Measurements from ENCODE around the gene AKNAD1. TPM values are rescaled to one million over a fixed set of nuclear protein-coding genes. Genes with fewer than 3 reads are reported as not detected.

The AKNAD1 gene
- total and polyA plus RNA-seq, 2 of the 13 experiments (the other 11 are each of a cell fraction or from before 2014, with no cell fraction given), result not detected

DNA sequence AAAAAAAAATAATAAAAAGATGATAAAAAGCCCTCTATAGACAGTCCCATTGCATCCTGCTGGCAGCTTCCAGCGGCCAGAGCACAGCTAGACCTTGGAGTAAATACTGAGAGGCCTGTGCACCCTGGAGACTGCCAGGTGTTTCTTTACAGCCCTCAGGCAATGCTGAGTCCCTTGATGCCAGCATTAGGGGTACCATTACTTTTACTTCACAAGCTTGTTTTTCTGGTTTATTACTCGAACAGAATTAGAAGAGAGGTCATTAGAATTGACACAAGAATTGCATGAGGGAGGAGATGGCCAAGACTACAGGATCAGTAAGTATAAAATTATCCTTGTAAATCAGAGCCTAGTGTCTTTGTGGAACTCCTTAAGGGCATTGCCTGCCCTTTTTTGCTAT is 43.6 kb downstream of the AKNAD1 start (continued):
- TF ChIP-seq GTF3A (CRISPR knock-in tag; conservative IDR thresholded peaks at IDR 0.05) (no peak), ZBTB42 (CRISPR knock-in tag; IDR thresholded peaks at IDR 0.05) (no peak), XBP1 (CRISPR knock-in tag; IDR thresholded peaks at IDR 0.05) (no peak), ZNF12 (CRISPR knock-in tag; IDR thresholded peaks at IDR 0.05) (no peak), ZNF720 (CRISPR knock-in tag; IDR thresholded peaks at IDR 0.05) (no peak), IRF2 (CRISPR knock-in tag; IDR thresholded peaks at IDR 0.05) (no peak), ZFYVE20 (CRISPR knock-in tag; IDR thresholded peaks at IDR 0.05; ENCODE audit: borderline replicate concordance, low read depth) (no peak)
- TF ChIP-seq, protein P1, sequence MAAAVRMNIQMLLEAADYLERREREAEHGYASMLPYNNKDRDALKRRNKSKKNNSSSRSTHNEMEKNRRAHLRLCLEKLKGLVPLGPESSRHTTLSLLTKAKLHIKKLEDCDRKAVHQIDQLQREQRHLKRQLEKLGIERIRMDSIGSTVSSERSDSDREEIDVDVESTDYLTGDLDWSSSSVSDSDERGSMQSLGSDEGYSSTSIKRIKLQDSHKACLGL (CRISPR knock-in tag; IDR thresholded peaks at IDR 0.05), result no peak
- TF ChIP-seq, protein P2, sequence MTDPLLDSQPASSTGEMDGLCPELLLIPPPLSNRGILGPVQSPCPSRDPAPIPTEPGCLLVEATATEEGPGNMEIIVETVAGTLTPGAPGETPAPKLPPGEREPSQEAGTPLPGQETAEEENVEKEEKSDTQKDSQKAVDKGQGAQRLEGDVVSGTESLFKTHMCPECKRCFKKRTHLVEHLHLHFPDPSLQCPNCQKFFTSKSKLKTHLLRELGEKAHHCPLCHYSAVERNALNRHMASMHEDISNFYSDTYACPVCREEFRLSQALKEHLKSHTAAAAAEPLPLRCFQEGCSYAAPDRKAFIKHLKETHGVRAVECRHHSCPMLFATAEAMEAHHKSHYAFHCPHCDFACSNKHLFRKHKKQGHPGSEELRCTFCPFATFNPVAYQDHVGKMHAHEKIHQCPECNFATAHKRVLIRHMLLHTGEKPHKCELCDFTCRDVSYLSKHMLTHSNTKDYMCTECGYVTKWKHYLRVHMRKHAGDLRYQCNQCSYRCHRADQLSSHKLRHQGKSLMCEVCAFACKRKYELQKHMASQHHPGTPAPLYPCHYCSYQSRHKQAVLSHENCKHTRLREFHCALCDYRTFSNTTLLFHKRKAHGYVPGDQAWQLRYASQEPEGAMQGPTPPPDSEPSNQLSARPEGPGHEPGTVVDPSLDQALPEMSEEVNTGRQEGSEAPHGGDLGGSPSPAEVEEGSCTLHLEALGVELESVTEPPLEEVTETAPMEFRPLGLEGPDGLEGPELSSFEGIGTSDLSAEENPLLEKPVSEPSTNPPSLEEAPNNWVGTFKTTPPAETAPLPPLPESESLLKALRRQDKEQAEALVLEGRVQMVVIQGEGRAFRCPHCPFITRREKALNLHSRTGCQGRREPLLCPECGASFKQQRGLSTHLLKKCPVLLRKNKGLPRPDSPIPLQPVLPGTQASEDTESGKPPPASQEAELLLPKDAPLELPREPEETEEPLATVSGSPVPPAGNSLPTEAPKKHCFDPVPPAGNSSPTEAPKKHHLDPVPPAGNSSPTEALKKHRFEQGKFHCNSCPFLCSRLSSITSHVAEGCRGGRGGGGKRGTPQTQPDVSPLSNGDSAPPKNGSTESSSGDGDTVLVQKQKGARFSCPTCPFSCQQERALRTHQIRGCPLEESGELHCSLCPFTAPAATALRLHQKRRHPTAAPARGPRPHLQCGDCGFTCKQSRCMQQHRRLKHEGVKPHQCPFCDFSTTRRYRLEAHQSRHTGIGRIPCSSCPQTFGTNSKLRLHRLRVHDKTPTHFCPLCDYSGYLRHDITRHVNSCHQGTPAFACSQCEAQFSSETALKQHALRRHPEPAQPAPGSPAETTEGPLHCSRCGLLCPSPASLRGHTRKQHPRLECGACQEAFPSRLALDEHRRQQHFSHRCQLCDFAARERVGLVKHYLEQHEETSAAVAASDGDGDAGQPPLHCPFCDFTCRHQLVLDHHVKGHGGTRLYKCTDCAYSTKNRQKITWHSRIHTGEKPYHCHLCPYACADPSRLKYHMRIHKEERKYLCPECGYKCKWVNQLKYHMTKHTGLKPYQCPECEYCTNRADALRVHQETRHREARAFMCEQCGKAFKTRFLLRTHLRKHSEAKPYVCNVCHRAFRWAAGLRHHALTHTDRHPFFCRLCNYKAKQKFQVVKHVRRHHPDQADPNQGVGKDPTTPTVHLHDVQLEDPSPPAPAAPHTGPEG (CRISPR knock-in tag; IDR thresholded peaks at IDR 0.05), result no peak
